ENCODE results near the gene KRT12.
"Not testable (repeated sequence)": the region's sequence is repeated elsewhere in the genome, so short reads cannot be mapped to it uniquely, and the experiment has no call there.

Gene KRT12

GRCh38 chr17:40883626-40884334 lies 16.8 kb upstream of the KRT12 start:
- DNase-seq = no peak

DNA sequence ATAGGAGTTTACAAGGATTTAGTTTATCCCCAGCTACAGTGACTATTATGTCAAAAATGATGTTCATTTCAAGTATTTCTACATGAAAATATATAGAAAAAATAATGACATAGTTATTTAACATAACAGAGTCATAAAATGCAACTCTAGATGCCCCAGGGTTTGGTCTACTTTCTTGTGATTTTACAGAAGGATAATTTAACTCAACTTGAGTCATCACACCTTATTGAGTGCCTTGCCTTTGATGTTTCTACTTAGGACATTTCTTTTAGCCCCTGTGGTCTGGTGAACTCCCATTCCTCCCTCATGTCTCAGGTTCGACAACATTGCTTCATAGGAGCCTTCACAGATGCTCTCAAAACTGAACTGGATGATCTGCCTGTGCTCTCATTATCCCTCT lies 16.0 kb upstream of the KRT12 start:
- DNase-seq = no peak

DNA sequence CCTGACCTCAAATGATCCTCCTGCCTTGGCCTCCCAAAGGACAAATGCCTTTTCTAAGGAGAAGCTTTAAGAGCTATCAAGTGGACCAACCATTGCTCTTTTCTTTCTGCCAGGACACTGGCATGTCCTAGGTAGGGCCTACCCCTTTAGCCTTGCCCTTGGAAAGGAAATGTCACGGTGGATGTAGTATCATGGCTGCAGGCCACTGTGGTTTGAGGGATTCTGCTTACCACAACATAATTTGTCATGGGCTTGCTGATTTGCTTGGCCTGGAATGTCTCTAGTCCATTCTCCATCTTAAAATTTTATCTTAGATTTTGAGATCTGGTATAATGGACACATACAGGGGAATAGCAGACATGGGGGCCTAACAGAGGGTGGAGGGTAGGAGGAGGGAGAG lies 12.0 kb upstream of the KRT12 start:
- no peak for DNase-seq

DNA sequence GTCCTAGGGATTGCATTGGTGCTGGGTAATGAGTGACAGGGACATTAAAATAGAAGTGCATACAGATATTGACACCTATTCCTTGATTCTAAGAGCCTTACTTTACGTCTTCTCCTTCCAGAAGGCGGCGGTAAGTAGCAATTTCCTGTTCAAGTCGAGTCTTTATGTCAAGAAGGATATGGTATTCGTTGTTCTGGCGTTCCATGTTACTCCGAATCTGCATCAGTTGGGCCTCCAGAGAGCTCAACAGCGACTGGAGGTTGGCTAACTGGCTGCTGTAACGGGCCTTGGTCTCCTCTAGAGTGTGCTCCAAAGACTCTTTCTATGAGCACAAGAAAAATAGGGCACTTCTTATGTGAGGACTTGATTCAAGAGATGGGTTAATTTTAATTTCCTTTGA lies 11.0 kb upstream of the KRT12 start:
- no peak for DNase-seq

- DNase-seq = no peak
Measured at GRCh38 chr17:40873801-40874200, 6.8 kb upstream of the KRT12 start.

DNA sequence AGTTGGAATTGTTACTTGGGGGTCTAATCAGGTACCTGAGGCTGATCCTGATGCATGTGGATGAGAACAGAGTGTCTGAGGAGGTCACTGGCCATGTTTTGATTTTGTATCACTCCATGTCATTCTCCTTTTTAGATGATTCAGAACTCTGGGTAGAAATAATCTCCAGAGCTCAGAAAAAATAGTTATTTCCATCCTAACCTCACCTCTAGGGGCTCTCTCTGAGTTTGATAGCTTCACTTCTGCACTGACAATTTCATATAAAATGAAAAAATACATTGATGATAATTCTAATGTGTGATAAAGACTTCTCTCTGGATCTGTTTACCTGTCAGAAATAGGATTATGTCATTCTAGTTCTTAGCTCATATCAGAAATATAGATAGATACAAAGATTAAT lies 6.2 kb upstream of the KRT12 start:
- DNase-seq = no peak

DNA sequence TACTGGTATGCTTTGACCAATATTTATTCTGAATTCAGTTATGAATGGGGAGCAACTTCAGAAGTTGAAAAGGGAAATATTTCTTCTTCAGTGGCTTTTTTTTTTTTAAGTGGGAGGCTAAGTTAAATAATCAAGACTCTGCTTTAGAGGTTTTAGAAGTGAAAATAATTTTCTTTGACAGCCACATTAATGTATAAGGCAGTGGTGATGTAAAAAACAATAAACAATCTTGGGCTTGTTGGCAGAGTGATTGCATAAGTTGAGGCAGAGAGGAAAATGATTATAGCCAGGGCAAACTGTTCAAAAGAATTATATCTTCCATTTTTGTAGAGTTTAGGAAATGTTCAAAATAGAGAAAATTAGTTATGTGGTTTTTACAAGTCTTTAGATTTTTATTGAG lies 5.4 kb upstream of the KRT12 start:
- no peak for DNase-seq

DNA sequence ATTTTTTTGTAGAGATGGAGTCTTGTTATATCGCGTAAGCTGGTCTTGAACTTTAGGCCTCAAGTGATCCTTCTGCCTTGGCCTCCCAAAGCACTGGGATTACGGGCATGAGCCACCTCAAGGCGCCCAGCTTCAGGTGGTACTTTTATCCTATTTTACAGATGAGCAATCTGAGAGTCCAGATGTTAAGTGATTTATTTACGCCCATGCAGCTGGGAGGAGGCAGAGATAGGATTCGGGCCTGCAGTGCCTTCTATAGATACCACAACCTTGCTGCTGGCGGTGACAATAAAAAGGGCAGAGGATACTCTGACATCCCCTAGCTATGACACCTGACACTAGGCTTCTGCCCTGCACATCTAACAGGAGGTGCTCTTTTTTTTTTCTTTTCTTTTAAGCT lies 4.3 kb upstream of the KRT12 start:
- DNase-seq = no peak

DNA sequence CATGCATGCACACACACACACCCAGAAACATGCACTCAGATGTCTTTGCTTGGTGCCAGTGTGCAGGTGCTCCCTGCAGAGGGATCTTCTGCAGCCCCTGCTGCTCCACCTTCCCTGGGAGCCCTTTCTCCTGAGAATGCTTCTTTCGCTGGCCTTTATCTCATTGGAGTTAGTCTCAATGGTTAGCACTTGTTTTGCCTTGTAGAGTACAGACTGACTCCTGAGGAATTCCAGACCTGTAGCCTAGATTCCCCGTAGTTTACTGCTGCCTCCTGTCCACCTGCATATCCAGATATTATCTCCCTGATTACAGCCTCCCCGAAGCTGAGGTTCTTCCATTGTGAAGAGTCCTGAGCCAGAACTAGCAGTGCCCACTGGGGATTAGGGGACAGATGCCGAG lies 3.1 kb upstream of the KRT12 start:
- DNase-seq = no peak

DNA sequence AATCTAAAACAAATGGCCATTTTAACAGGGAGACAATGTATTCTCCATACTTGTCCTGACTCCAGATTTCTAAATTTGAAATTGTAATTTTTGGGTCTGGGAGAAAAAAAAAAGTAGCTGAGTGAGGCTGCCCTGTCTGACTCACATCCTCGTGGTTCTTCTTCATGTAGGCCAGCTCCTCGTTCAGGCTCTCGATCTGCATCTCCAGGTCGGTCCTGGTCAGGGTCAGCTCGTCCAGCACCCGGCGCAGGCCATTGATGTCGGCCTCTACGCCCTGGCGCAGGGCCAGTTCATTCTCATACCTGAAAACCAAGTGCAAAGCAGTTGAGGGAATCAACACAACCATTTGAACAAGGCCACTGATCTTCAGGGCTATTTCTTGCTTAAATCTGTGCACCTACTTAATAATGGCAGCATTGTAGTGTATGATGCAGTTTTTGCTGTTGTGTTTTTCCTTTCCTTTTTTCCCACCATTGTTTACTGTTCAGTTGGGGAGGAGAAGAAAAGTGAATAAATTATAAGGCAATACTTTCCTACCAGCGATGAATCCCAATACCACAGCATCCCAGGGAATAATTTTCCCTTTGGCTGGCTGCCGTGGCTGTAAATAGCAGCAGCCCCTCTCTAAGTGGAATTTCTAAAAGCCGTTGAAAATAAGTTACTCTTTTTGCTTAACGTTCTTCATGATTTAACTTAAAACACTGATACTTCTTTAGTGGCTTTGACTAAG lies 2.2 kb downstream of the KRT12 start:
- no peak for DNase-seq

- no peak for DNase-seq
Measured at GRCh38 chr17:40862985-40863733, 3.9 kb downstream of the KRT12 start.

DNA sequence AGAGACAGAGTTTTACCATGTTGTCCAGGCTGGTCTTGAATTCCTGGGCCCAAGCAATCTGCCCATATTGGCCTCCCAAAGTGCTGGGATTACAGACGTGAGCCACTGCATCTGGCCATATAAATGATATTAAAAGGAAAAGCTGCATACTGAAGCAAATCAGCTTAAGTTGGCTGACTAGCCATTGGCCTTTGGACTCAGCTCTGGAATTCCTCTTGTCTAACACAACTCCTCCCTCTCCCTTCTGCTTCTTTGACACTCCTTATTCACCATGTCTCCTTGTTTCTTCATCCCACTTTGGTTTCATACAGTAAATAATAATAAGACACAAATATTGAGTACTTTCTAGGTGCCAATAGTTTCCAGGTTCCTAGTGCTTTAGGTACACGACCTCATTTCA lies 7.5 kb downstream of the KRT12 start:
- no peak for DNase-seq

DNA sequence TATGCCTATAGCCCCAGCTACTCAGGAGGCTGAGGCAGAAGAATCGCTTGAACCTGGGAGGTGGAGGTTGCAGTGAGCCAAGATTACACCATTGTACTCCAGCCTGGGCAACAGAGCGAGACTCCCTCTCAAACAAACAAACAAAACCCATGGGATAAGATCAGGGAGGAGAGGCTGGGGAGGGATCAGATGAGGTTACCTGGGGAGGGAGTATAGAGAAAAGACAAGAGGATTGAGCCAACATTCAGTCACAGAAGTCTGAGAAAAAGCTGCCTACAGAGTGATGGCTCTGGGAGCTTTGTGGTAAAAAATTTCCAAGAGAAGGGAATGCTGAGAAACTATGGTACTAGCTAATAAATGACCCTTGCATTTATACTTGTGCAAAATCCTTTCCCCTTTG lies 8.4 kb downstream of the KRT12 start:
- DNase-seq = not testable (repeated sequence)

- no peak for DNase-seq
Measured at GRCh38 chr17:40857535-40857934, 9.5 kb downstream of the KRT12 start.

GRCh38 chr17:40854175-40854814 lies 12.7 kb downstream of the KRT12 start:
- DNase-seq = peak; percentile 93

DNA sequence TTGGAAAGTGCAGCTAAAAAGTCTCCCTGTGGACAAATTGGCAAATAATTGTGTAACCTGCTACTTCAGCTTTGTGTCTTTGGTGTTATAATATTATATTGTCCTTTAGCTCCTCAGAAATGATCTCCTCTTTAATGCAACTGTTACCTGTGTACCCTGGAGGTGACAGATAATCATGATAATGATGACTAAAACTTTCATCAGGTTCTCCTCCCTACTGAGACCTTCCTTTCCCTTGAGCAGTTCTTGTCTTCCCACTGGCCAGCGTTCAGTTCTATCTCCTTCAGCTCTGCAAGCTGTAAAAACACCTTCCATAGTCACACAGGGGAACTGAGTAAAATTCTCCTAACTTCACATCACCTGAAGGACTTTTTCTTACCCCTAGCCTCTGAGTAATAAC lies 14.7 kb downstream of the KRT12 start:
- no peak for DNase-seq

DNA sequence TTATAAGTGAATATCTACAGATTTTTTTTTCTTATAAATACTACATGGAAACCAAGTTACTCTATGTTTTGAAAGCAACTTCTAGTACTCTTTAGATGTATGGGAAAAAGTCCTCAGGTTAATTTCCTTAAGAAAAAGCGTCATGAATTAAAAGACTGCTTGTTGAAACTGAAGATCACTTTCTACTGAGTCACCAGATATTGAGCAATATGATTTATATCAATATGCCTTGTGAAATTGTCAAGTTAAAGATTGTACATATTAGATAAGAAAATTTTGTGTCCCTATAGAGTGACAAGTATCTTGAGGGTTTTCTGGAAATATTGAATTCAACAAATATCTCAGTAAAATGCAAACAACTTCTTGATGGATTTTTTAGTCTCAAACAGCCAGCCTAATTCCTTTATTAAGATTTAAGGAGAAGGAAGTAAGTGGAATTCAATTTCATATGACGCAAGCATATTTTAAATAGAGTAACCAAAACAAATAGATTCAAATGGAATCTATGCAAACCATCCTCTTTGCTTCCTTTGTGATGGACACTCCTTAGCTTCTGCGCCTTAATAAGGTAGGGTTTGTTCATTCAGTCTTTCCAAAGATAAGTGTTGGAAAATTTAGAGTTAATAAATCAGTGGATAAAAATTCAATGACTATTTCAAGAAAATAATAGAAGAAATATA lies 16.6 kb downstream of the KRT12 start:
- DNase-seq = peak; percentile 72

DNA sequence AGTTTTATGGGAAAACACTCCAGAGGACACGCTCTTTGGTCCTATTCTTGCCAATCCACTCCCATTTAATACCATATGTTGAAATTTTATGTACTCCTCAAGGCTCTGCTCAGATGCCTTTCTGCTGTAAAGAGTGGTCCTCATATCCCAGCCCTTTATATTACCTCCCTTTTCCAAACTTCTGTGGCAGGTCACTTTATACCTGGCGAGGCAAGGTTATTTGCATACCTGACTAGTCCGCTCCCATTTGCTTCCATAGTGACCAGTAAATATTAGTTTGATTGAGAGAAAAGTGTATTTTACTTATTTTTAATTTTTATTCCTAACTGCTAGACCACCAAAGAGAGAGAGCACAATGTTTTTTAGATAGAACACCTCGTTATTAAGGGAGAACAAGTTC lies 17.3 kb downstream of the KRT12 start:
- DNase-seq = no peak

GRCh38 chr17:40848583-40849235 lies 18.3 kb downstream of the KRT12 start:
- DNase-seq = no peak

DNA sequence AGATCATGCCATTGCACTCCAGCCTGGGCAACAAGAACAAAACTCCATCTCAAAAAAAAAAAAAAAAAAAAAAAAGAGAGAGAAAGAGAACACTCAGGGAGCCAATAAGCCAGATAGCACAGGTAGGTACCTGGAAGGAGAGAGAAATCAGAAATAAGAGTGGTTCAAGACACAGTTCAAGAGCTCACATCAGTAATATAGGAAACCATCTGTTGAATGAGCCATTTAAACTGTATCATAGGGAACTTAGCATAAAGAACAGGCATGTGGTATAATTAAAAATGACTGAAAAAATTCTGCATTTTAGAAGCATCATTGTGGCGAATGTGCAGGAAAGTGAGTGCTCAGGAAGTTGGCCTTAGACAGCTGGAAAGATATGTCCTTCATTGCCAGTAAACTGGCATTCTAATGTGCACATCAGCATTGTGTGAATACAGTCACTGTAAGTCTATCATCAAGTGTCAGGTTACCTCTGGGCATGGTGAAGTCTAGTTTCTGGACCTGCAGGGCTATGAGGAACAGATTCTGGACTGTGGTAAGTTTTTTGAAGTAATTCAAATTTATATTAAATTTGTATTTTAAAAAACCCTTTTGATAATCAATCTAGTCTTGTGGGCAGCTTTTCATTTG lies 20.4 kb downstream of the KRT12 start:
- DNase-seq = peak; percentile 10

DNA sequence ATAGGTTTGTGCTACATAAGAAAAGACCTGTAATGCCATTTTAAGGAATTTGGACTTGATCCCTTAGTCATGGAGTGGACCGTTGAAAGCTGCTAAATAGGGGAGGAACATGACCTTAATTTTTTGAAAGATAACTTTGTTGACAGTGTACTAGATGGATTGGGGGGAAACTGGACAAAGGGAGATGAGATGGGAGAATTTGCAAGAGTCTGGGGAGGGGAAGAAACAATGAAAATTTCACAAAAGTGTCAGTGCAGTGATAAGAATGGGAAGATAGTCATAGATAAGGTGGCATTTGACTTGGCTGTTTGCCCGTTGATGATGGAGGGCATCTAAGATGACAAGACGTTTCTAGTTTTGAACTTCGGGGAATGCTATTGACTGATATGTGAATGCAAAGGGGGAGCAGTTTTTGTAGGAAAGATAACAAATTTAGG lies 22.3 kb downstream of the KRT12 start:
- no peak for DNase-seq

GRCh38 chr17:40843242-40843641 lies 23.8 kb downstream of the KRT12 start:
- DNase-seq = no peak

Measured in HCEC 1CT (cell line).